ENCODE measurements around the gene DGKQ. TPM values are rescaled to one million over a fixed set of nuclear protein-coding genes. Genes with fewer than 3 reads are reported as not detected.
A peak's percentile ranks its signal among the peaks of the same experiment; 100 is the strongest.

Gene DGKQ
- total and polyA plus RNA-seq, 2 donors from 2014 or later: 3.5 to 13.7 TPM

- Histone ChIP-seq H3K27me3 (ENCODE audit: control insufficient read depth, insufficient read depth, low read length) (no peaks in the 10 kb centered on the region), H3K4me3 (ENCODE audit: low read length in 3 of 3) (peak overlapping the region in 2 of 3 donors; percentile 45 to 60), H3K4me1 (ENCODE audit: control insufficient read depth in 2 of 3, insufficient read depth in 2 of 3, low read depth in 1 of 3, low read length in 3 of 3) (peaks cover 0 to 21% (median 5%) of the 10 kb centered on the region in 3 donors), H3K36me3 (ENCODE audit: control insufficient read depth in 2 of 3, insufficient read depth in 3 of 3, low read length in 3 of 3) (no peaks in the 10 kb centered on the region), H3K9ac (ENCODE audit: low read length in 3 of 3) (no peak overlapping the region), H3K9me3 (ENCODE audit: control insufficient read depth in 2 of 3, insufficient read depth in 1 of 3, low read length in 3 of 3) (no peaks in the 10 kb centered on the region), H3K27ac (ENCODE audit: low read depth in 2 of 2, low read length in 2 of 2) (no peak overlapping the region)
- FAIRE-seq: no peak
- TF ChIP-seq, protein P1, sequence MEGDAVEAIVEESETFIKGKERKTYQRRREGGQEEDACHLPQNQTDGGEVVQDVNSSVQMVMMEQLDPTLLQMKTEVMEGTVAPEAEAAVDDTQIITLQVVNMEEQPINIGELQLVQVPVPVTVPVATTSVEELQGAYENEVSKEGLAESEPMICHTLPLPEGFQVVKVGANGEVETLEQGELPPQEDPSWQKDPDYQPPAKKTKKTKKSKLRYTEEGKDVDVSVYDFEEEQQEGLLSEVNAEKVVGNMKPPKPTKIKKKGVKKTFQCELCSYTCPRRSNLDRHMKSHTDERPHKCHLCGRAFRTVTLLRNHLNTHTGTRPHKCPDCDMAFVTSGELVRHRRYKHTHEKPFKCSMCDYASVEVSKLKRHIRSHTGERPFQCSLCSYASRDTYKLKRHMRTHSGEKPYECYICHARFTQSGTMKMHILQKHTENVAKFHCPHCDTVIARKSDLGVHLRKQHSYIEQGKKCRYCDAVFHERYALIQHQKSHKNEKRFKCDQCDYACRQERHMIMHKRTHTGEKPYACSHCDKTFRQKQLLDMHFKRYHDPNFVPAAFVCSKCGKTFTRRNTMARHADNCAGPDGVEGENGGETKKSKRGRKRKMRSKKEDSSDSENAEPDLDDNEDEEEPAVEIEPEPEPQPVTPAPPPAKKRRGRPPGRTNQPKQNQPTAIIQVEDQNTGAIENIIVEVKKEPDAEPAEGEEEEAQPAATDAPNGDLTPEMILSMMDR (IDR thresholded peaks at IDR 0.05; ENCODE audit: borderline replicate concordance, extremely low read depth, insufficient read depth): no peak
- intact Hi-C loops (cut with DNase I): no loop called here
- peak in 4 of 5 donors; percentile 33 to 86 (median 56) for DNase-seq
Observed at GRCh38 chr4:972651-973424, 531 bp downstream of the DGKQ start.

- H3K9ac ChIP-seq (ENCODE audit: low read length in 3 of 3): no peak overlapping the region
- peak in 1 of 5 donors; percentile 78 for DNase-seq
Observed at GRCh38 chr4:971666-972500, 1.5 kb downstream of the DGKQ start.

DNA sequence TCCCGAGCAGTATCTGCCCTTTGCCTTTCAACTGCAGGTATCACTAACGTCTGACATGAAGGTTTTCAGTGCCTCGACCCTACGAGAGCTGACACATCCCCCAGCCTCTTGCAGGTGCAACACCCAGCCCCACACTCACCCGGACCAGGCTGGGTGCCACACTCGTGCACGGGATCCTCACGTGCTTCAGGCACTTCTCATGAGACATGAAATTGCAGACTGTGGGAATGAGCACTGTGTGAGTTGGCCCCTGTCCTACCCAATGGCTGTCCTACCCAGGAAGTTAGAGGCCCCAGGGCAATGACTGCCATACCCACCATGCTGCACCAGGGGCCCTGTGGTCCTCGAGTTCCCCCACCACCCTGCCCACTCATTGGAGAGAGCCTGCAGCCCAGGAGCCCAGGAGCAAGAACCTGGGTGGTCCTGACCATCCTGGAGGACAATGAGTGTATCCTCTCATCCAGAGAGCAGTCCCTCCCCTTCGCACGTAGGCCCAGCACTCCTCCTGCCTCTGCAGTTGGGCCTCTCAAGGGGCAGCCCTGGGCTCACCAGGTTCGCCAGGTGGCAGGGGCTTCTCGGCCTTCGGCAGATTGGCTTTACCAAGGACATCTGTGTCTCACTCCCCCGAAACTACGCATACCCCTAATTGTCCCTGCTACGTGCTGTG, 2.4 kb downstream of the DGKQ start:
- DNase-seq: no peak
- Histone ChIP-seq H3K9me3 (ENCODE audit: control insufficient read depth in 2 of 3, insufficient read depth in 1 of 3, low read length in 3 of 3) (no peaks in the 10 kb centered on the region), H3K4me3 (ENCODE audit: low read length in 3 of 3) (no peak overlapping the region), H3K27me3 (ENCODE audit: control insufficient read depth, insufficient read depth, low read length) (no peaks in the 10 kb centered on the region), H3K9ac (ENCODE audit: low read length in 3 of 3) (no peak overlapping the region), H3K27ac (ENCODE audit: low read depth in 2 of 2, low read length in 2 of 2) (no peak overlapping the region), H3K4me1 (ENCODE audit: control insufficient read depth in 2 of 3, insufficient read depth in 2 of 3, low read depth in 1 of 3, low read length in 3 of 3) (peaks cover 0 to 21% (median 5%) of the 10 kb centered on the region in 3 donors), H3K36me3 (ENCODE audit: control insufficient read depth in 2 of 3, insufficient read depth in 3 of 3, low read length in 3 of 3) (no peaks in the 10 kb centered on the region)
- TF ChIP-seq, protein P1 (IDR thresholded peaks at IDR 0.05; ENCODE audit: borderline replicate concordance, extremely low read depth, insufficient read depth): no peak
- intact Hi-C loops (cut with DNase I): no loop called here
- no peak for FAIRE-seq

More at GRCh38 chr4:971666-972500, 1.5 kb downstream of the DGKQ start:
- Histone ChIP-seq H3K4me1 (ENCODE audit: control insufficient read depth in 2 of 3, insufficient read depth in 2 of 3, low read depth in 1 of 3, low read length in 3 of 3) (peaks cover 0 to 21% (median 5%) of the 10 kb centered on the region in 3 donors), H3K27ac (ENCODE audit: low read depth in 2 of 2, low read length in 2 of 2) (no peak overlapping the region), H3K27me3 (ENCODE audit: control insufficient read depth, insufficient read depth, low read length) (no peaks in the 10 kb centered on the region), H3K9me3 (ENCODE audit: control insufficient read depth in 2 of 3, insufficient read depth in 1 of 3, low read length in 3 of 3) (no peaks in the 10 kb centered on the region), H3K36me3 (ENCODE audit: control insufficient read depth in 2 of 3, insufficient read depth in 3 of 3, low read length in 3 of 3) (no peaks in the 10 kb centered on the region), H3K4me3 (ENCODE audit: low read length in 3 of 3) (peak overlapping the region in 2 of 3 donors; percentile 9 to 60)
- FAIRE-seq: no peak
- intact Hi-C loops (cut with DNase I): no loop called here
- TF ChIP-seq, protein P1 (IDR thresholded peaks at IDR 0.05; ENCODE audit: borderline replicate concordance, extremely low read depth, insufficient read depth): no peak

Measured in kidney (tissue), 14 donors.